ENCODE results near the gene DSG3. TPM values are rescaled to one million over a fixed set of nuclear protein-coding genes. Genes with fewer than 3 reads are reported as not detected.
A peak's percentile ranks its signal among the peaks of the same experiment; 100 is the strongest.
"Not testable (repeated sequence)": the region's sequence is repeated elsewhere in the genome, so short reads cannot be mapped to it uniquely, and the experiment has no call there.

The DSG3 gene
- total RNA-seq, 1 donor from 2014 or later: not detected

GRCh38 chr18:31493171-31493570, 45.6 kb downstream of the DSG3 start:
- Histone ChIP-seq H3K4me1 (no peaks in the 10 kb centered on the region), H3K27ac (no peak overlapping the region), H2AFZ (replicated peaks) (no peak overlapping the region), H4K20me1 (ENCODE audit: low read depth) (no peaks in the 10 kb centered on the region), H3K9me3 (ENCODE audit: low read depth) (no peaks in the 10 kb centered on the region), H3K27me3 (peaks cover 19% of the 10 kb centered on the region), H3K4me2 (no peak overlapping the region), H3K79me2 (ENCODE audit: low read depth) (no peaks in the 10 kb centered on the region), H3K4me3 (no peak overlapping the region), H3F3A (ENCODE audit: low read depth) (peaks cover 9% of the 10 kb centered on the region), H3K36me3 (no peaks in the 10 kb centered on the region), H3K9ac (no peak overlapping the region)
- no peaks in the 10 kb centered on the region for H3K36me3 Mint-ChIP-seq
- H3K27me3 Mint-ChIP-seq (ENCODE audit: insufficient read depth, low read depth): peaks cover 8% of the 10 kb centered on the region
- TF ChIP-seq EZH2phosphoT487 (IDR thresholded peaks at IDR 0.05): no peak
- no peak for TF ChIP-seq EZH2 (IDR thresholded peaks at IDR 0.05)
- no peak overlapping the region for H3K4me3 Mint-ChIP-seq
- H3K4me1 Mint-ChIP-seq: no peaks in the 10 kb centered on the region
- DNase-seq (ENCODE audit: low spot score): no peak
- no peak overlapping the region for H3K27ac Mint-ChIP-seq
- H3K9me3 Mint-ChIP-seq: no peaks in the 10 kb centered on the region

GRCh38 chr18:31493941-31494340, 46.4 kb downstream of the DSG3 start:
- H3K9me3 Mint-ChIP-seq: no peaks in the 10 kb centered on the region
- H3K27me3 Mint-ChIP-seq (ENCODE audit: insufficient read depth, low read depth): peaks cover 13% of the 10 kb centered on the region
- H3K36me3 Mint-ChIP-seq: no peaks in the 10 kb centered on the region
- Histone ChIP-seq H4K20me1 (ENCODE audit: low read depth) (no peaks in the 10 kb centered on the region), H2AFZ (replicated peaks) (no peak overlapping the region), H3F3A (ENCODE audit: low read depth) (peaks cover 9% of the 10 kb centered on the region), H3K27me3 (peaks cover 19% of the 10 kb centered on the region), H3K27ac (no peak overlapping the region), H3K79me2 (ENCODE audit: low read depth) (peaks cover 5% of the 10 kb centered on the region), H3K4me2 (no peak overlapping the region), H3K9ac (no peak overlapping the region), H3K9me3 (ENCODE audit: low read depth) (no peaks in the 10 kb centered on the region), H3K4me3 (no peak overlapping the region), H3K36me3 (no peaks in the 10 kb centered on the region), H3K4me1 (no peaks in the 10 kb centered on the region)
- no peak for TF ChIP-seq EZH2phosphoT487 (IDR thresholded peaks at IDR 0.05)
- no peak for TF ChIP-seq EZH2 (IDR thresholded peaks at IDR 0.05)
- no peak for TF ChIP-seq CTCF (IDR thresholded peaks at IDR 0.05)
- no peak overlapping the region for H3K27ac Mint-ChIP-seq
- no peak for DNase-seq (ENCODE audit: low spot score)
- peaks cover 1% of the 10 kb centered on the region for H3K4me1 Mint-ChIP-seq
- no peak overlapping the region for H3K4me3 Mint-ChIP-seq

- H3K9me3 ChIP-seq (ENCODE audit: low read depth); H3K27ac ChIP-seq; DNase-seq (ENCODE audit: low spot score); H3K36me3 Mint-ChIP-seq; H3K4me1 Mint-ChIP-seq; H3K9me3 Mint-ChIP-seq; H3K4me3 Mint-ChIP-seq; H3F3A ChIP-seq (ENCODE audit: low read depth); H4K20me1 ChIP-seq (ENCODE audit: low read depth); H3K4me2 ChIP-seq; H3K27ac Mint-ChIP-seq; H3K36me3 ChIP-seq; H3K9ac ChIP-seq; H3K4me1 ChIP-seq; H2AFZ ChIP-seq (replicated peaks); H3K4me3 ChIP-seq: not testable (repeated sequence)
- H3K79me2 ChIP-seq (ENCODE audit: low read depth): peaks cover 13% of the 10 kb centered on the region
- H3K27me3 Mint-ChIP-seq (ENCODE audit: insufficient read depth, low read depth): peaks cover 13% of the 10 kb centered on the region
- peaks cover 19% of the 10 kb centered on the region for H3K27me3 ChIP-seq
These were observed 47.2 kb downstream of the DSG3 start for GRCh38 chr18:31494705-31495244.

- TF ChIP-seq EZH2 (IDR thresholded peaks at IDR 0.05) (no peak), CTCF (IDR thresholded peaks at IDR 0.05) (no peak), EZH2phosphoT487 (IDR thresholded peaks at IDR 0.05) (no peak)
- no peak overlapping the region for H3K9ac ChIP-seq
These were observed 49.9 kb downstream of the DSG3 start for GRCh38 chr18:31497404-31497835.

More at GRCh38 chr18:31497404-31497835, 49.9 kb downstream of the DSG3 start:
- Mint-ChIP-seq H3K9me3 (no peaks in the 10 kb centered on the region), H3K4me3 (peak overlapping the region; percentile 77), H3K36me3 (no peaks in the 10 kb centered on the region), H3K4me1 (peaks cover 7% of the 10 kb centered on the region), H3K27ac (no peak overlapping the region), H3K27me3 (ENCODE audit: insufficient read depth, low read depth) (peaks cover 16% of the 10 kb centered on the region)
- Histone ChIP-seq H4K20me1 (ENCODE audit: low read depth) (no peaks in the 10 kb centered on the region), H3K36me3 (no peaks in the 10 kb centered on the region), H3K4me3 (peak overlapping the region; percentile 69), H3K27ac (no peak overlapping the region), H3K9me3 (ENCODE audit: low read depth) (no peaks in the 10 kb centered on the region), H3K4me2 (peak overlapping the region; percentile 98), H3K4me1 (peaks cover 19% of the 10 kb centered on the region), H3K79me2 (ENCODE audit: low read depth) (peaks cover 40% of the 10 kb centered on the region), H2AFZ (replicated peaks) (peak overlapping the region; percentile 93), H3F3A (ENCODE audit: low read depth) (peaks cover 9% of the 10 kb centered on the region), H3K27me3 (peaks cover 19% of the 10 kb centered on the region)
- no peak for DNase-seq (ENCODE audit: low spot score)

All from neural progenitor cell (in vitro differentiated cells).